ENCODE data around the gene SH2D1B. TPM values are rescaled to one million over a fixed set of nuclear protein-coding genes. Genes with fewer than 3 reads are reported as not detected.

Gene SH2D1B
- polyA plus RNA-seq, 4 donors = 0.13 to 0.40 (median 0.14) TPM

- DNase-seq (ENCODE audit: low read depth in 4 of 4, low spot score in 2 of 4) = no peak
Observed at GRCh38 chr1:162400790-162401355, 11.1 kb downstream of the SH2D1B start.

DNA sequence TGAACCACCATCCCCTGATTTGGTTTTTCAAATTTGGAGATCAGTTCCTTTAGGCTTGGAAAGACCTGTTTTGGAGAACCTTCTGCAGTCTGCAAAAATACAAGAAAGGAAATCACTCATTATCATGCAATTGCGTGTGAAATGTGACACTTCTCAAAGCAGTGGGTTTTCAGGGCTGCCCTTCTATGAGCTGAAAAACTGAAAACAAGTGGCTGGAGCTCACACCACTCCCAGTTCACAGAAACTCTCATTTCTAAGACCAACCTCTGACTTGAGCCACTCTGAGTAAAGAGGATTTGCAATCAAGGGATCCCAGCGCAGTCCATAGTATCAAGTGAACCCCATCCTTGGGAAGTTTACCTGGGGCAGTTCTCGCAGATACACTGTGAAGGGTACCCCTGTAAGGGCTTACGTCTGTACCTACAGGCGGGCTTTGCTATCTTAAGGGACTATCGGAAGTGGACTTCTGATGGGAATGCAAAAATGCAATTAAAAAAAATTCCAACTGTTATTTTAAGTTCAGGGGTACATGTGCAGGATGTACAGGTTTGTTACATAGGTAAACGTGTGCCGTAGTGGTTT is 12.8 kb downstream of the SH2D1B start:
- no peak for DNase-seq (ENCODE audit: low read depth in 4 of 4, low spot score in 2 of 4)

DNA sequence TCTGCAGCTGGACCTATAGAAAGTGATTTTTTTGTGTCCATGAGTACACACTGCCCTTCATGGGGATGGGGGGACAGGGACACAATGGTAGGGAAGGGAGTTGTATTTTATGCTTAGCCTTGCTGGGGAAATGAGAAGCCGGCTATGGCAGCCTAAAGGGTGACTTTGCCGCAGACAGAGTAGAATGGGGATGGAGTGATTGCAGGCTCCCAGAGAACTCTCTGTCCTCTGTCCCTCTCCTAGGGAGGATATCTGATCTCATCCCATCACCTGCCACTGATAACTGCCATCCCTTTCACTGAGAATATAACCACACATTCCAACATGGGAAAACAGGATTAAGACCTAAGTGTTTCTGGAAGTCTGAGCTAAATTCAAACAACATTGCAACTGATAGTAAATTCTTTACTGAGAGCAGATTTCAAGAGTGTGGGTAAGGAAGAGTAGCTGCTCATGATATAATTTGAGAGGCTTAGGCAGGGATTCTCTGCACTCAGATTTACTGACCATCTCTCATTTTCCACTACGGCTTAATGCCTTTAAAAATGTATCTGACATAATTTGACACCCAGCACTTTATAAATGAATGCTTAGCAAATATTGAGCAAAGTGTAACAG is 13.9 kb downstream of the SH2D1B start:
- DNase-seq (ENCODE audit: low read depth in 4 of 4, low spot score in 2 of 4) = no peak

DNA sequence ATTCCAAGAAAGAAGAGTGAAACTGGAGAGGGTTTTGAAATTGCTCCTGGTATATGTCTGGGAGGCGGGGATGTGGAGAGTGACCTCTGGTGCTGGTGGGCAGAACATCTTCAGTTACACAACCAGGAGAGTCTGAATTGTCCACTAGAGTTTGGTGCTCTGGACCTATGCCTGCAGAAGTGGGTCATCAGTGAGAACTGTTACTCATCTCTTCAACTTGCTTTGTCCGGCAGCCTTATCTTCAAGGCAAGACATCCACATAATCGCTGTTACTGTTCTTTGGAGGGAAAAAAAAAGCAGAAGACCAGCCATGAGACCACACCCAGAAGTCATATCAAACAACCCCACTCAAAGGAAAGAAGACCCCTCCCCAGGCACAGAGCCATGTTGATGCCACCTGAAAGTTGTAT is 14.9 kb downstream of the SH2D1B start:
- no peak for DNase-seq (ENCODE audit: low read depth in 4 of 4, low spot score in 2 of 4)

DNA sequence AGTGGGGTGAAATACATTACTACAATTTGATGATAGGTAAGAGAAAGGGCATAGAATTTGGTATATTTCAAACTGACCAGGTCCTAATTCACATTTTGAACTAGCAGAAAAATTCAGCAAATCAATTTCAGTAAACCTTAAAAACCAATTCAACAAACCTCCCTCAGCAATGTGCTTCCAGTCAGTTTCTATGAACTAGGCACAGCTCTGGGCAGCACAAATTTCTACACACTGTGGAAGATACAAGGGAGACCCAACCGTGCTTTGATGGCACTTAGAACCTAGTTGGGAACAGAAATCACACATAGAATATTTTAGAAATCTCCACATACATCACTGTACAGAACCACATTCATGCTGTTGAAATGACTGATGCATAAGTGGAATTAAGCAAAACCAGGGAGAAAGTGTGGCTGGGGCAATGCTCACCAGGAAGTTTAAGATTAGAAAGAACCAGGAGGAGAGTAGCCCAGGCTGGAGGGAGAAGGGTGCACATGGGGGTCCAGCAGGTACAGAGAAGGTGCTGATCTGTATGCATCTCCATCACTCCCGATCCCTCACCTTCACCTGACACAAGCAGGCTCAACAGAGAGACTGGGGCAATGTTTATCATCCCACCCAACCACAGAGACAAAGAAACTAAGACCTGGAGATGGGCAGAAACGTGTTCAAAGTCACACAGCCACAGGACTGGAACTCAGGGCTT is 15.6 kb downstream of the SH2D1B start:
- DNase-seq (ENCODE audit: low read depth in 4 of 4, low spot score in 2 of 4) = no peak

DNA sequence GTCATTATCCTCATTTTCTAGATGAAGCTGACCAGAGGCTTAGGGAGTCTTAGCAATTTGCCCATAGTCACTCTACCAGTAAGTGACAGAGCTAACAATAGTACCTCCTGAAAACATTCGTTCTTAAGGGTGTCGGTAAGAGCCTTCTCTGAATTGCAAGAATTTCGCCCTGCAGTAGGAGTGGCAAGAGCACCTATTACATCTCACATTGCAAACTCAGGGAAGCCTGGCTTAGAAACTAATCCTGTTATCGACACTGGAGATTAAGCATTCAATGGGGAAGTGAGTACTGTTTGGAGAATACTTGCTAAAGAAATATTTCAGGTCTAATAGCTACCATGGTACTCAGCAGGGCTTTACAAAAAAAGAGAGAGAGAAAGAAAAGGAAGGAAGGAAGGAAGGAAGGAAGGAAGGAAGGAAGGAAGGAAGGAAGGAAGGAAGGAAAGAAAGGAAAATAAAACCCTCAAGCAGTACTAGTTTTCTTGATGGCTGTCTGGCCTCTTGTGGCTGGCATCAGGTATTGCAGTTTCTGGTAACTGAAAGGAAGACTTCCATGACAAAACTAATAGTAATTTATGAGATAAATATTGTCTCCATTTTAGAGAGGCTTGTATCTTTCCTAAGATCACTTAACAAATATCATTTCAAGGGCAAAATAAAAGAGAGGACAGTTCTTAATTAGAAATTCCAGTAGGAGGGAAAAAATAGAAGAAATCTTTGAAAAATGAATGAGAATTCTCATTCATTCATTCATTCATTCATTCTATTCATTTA is 20.0 kb downstream of the SH2D1B start:
- no peak for DNase-seq (ENCODE audit: low read depth in 4 of 4, low spot score in 2 of 4)

- no peak for DNase-seq (ENCODE audit: low read depth in 4 of 4, low spot score in 2 of 4)
Observed at GRCh38 chr1:162390396-162391185, 21.3 kb downstream of the SH2D1B start.

- no peak for DNase-seq (ENCODE audit: low read depth in 4 of 4, low spot score in 2 of 4)
Observed at GRCh38 chr1:162389971-162390370, 22.0 kb downstream of the SH2D1B start.

DNA sequence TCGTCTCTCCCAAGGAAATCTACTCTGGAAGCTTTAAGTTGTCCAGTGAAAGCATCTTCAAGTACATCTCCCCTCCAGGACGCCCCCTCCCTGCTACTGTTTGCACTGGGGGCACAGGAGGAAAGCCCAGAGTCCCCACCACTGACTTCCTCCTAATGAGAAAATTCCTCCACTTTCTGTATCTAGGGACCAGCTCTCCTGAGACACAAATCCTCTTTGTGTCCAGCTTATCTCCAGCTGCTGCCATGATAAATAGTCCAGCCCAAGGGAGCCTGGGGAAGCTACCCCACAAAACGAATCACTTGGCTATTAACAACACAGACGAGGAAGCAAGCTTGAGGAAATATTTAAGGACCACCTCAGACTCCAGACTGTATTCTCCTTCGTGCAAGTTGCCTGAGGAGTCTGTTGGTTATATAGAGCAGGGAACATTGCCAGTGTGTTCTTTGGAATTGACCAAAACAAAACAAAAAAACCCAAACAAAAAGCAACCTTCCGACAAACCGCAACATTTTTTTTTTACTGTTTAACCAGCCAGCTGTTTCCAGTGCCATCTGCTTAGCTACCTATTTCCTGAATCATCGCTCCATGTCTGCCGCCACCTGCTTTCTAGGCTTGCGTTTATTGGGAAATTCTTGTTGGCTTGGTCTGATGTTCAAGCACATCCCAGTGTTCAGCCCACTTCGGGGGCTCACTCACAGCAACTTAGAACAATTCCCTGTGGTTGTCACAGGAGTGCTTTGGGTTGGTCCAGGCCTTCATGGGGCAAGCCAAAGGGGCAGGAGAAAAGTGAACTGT is 22.7 kb downstream of the SH2D1B start:
- DNase-seq (ENCODE audit: low read depth in 4 of 4, low spot score in 2 of 4) = no peak

DNA sequence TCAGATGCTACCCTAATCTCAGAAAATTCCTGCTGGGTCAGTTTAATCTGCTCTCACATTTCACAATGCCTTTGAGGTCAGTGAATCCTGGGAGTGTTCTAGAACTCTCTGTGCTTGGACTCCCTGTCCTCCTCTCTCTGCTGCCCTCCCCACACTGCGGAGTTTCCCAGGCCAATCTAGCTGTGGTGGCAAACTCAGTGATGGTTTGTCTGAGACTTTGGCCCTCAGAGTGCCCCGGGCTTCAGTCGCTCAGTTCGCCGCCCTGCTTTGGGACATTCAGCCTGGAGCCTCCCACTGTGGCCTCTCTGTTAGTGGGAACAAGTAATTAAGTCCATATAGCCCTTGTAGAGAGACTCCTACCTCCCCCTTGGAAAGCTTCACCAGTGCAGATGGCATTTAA is 23.3 kb downstream of the SH2D1B start:
- DNase-seq (ENCODE audit: low read depth in 4 of 4, low spot score in 2 of 4) = no peak

- DNase-seq (ENCODE audit: low read depth in 4 of 4, low spot score in 2 of 4) = no peak
Observed at GRCh38 chr1:162388083-162388594, 23.8 kb downstream of the SH2D1B start.

DNA sequence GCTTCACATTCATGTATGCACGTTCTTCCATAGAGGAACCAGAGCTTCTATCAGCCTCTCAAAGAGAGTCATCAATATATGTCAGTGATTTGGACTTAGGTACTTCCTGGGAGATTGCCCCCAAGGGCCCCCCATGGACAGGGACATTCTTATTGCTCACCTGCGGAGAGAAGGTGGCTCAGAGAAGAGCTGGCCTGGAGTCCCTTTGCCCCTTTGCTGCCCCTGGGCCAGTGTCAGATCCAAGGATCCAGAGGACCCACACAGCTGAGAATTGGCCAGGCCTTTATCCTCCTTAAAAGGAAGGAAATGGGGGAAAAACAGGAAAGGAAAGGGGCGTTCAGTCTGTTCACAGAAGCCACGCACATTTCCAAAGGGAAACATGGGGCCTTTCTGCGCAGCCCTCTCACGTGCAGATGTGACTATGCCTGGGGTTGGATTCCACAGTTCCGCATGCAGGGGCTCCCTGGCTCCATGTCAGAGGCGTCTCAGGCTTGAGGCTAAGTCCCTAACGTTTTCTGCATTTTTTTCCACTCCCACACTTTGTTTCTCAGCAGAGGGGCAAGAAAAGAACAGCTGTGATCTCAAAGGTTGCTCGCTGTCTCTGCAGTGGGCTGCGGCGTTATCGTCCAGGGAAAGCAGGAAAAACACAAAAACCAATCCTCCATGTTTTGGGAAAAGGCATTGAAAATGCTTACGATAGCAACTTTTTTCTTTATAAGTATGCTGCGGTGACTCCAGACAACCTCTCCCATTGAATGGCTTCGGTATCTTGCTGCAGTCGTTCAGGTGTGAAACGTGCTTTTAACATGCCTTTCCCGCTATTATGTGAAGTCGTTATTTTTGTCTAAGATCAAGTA is 24.5 kb downstream of the SH2D1B start:
- DNase-seq (ENCODE audit: low read depth in 4 of 4, low spot score in 2 of 4) = no peak

- no peak for DNase-seq (ENCODE audit: low read depth in 4 of 4, low spot score in 2 of 4)
Observed at GRCh38 chr1:162386292-162387225, 25.4 kb downstream of the SH2D1B start.

DNA sequence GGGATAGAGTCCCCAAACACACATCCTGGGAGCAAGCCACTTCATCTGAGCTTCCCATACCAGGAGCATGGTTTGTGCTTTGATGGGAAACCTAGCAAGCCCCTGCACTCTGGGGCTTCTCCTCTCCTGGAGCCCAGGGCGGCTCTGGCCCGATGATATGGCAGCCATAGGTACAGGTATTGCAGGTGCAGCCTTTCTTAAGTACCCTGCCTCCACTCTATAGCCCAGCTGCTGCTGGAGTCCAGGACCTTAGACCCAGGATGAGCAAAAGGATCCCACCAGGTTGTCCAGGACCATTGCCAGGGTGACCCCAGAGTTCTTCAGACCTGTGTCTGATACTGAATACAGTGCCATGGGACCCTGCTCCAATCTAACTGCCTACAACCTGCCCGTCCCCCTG is 26.2 kb downstream of the SH2D1B start:
- no peak for DNase-seq (ENCODE audit: low read depth in 4 of 4, low spot score in 2 of 4)

GRCh38 chr1:162385280-162385623 is 26.7 kb downstream of the SH2D1B start:
- DNase-seq (ENCODE audit: low read depth in 4 of 4, low spot score in 2 of 4) = no peak

DNA sequence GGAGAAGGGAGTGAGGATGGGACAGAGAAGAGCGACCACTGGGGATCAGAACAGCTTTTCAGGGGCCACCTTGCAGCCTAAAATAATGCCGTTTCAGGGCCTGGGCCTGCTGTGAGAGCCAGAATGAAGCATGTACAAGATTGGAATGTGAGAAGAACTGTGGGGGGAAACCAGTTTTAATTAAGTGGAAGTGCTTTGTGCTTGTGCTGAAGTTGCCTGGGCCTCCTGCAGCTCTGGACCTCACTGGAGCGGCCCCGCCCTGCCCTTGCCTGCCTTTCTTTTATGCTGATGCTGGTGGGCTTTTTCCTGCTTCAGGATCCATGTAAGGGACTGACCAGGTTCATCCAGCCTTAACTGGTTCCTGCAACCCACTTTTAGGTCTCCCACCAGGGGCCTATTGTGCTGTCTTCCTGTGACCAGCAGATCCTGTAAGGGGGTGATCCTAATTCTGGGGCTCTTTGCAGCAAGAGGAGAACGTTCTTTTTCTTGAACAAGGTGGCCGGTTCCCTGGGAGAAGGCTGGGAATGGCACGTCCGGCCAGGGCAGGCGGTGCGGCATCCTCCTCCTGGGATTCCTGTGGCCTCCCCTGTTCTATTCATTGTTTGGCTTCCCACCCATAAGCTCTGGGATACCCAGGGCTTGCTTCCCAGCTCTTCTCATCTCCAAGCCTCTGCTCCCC is 27.2 kb downstream of the SH2D1B start:
- no peak for DNase-seq (ENCODE audit: low read depth in 4 of 4, low spot score in 2 of 4)

DNA sequence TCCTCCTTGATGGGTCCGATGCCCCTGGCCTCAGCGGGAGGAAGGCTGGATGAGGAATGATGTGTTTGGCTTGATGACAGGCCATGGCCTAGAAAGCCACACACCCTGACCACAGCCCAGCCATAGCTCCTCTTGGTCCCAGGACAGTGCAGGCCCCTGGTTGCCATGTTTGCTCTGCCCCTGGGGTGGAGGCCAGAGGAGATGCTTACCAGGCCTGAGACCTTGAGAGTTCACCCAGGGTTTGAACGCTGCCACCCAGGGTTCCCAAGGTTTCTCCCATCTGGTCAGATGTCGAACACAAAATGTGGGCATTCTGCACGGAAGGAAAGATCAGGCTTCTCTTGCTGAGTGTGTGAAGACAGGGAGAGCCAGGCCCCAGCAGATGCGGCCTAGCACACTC is 27.8 kb downstream of the SH2D1B start:
- no peak for DNase-seq (ENCODE audit: low read depth in 4 of 4, low spot score in 2 of 4)
